Activated B cell treated with CpG ODN at 0.5 μM for 24 hours (primary cell): ENCODE measurements around the gene USHBP1. TPM values are rescaled to one million over a fixed set of nuclear protein-coding genes. Genes with fewer than 3 reads are reported as not detected.

Experiments
- ATAC-seq: fragments of 200-7000 bp; cut with Tn5 transposase; one replicate; pipeline ENCODE4 v1.10.0; 2021; ENCODE audit warnings: low read depth, mild to moderate bottlenecking, moderate library complexity
- CTCF ChIA-PET: fragments of 350-600 bp; sonication (Branson Sonifier 250); formaldehyde crosslinking; loops from one replicate; lab custom pipeline; 2021; ENCODE audit warnings: antibody characterized with exemption; lab: Charles Lee
- POLR2A ChIA-PET: fragments of 350-600 bp; sonication (Branson Sonifier 250); formaldehyde crosslinking; loops from one replicate; lab custom pipeline; 2021; ENCODE audit warnings: antibody characterized with exemption; lab: Charles Lee
- DNase-seq: peaks from one replicate; pipeline ENCODE4 v3.0.0; 2022
- H3K27ac Mint-ChIP-seq: one replicate; pipeline ENCODE4 v1.8.0; 2020; ENCODE audit warnings: mixed read lengths
- H3K27me3 Mint-ChIP-seq: one replicate; pipeline ENCODE4 v1.8.0; 2021; ENCODE audit warnings: mixed read lengths
- H3K36me3 Mint-ChIP-seq: one replicate; pipeline ENCODE4 v1.8.0; 2021; ENCODE audit warnings: low read depth, mixed read lengths
- H3K4me1 Mint-ChIP-seq: one replicate; pipeline ENCODE4 v1.8.0; 2021; ENCODE audit warnings: mixed read lengths
- H3K4me3 Mint-ChIP-seq: one replicate; pipeline ENCODE4 v1.8.0; 2020; ENCODE audit warnings: mild to moderate bottlenecking, mixed read lengths
- H3K9me3 Mint-ChIP-seq: one replicate; pipeline ENCODE4 v1.8.0; 2020; ENCODE audit warnings: mixed read lengths
- intact Hi-C: fragments of 100-400 bp; cut with micrococcal nuclease; formaldehyde crosslinking; loops from one replicate; pipeline ENCODE4 v1.15.1; 2024
- total RNA-seq: library from RNA; stranded (reverse); gene quantifications from 2 replicates; pipeline ENCODE4 v1.2.3, GENCODE V29; 2022
- TF ChIP-seq, protein P1 (sequence below): fragments of 200-600 bp; IDR thresholded peaks from one replicate; pipeline ENCODE4 v1.8.0; 2022; ENCODE audit warnings: antibody characterized with exemption, mild to moderate bottlenecking

USHBP1 gene
- total RNA-seq, 1 donor from 2014 or later = 0.42 TPM

GRCh38 chr19:17263712-17264640 lies 569 bp downstream of the USHBP1 start:
- Mint-ChIP-seq H3K4me3 (no peak overlapping the region), H3K27me3 (no peaks in the 10 kb centered on the region), H3K9me3 (no peaks in the 10 kb centered on the region), H3K4me1 (peaks cover 33% of the 10 kb centered on the region), H3K36me3 (peaks cover 8% of the 10 kb centered on the region), H3K27ac (peak overlapping the region; percentile 24)
- intact Hi-C loops = no loop called here
- no peak for ATAC-seq
- ChIA-PET POLR2A (interaction anchor here (0.6 to 2.4 kb wide), 5 partner anchors 38 to 936 kb away, joined by 3 to 9 read pairs (median 3); partner anchors contain the start of genes OCEL1 and USE1), CTCF (interaction anchor here (0.7 to 1.2 kb wide), 2 partner anchors 17 to 37 kb away, joined by 3 to 4 read pairs; partner anchors contain the start of gene ANKLE1)
- DNase-seq = no peak
- TF ChIP-seq, protein P1, sequence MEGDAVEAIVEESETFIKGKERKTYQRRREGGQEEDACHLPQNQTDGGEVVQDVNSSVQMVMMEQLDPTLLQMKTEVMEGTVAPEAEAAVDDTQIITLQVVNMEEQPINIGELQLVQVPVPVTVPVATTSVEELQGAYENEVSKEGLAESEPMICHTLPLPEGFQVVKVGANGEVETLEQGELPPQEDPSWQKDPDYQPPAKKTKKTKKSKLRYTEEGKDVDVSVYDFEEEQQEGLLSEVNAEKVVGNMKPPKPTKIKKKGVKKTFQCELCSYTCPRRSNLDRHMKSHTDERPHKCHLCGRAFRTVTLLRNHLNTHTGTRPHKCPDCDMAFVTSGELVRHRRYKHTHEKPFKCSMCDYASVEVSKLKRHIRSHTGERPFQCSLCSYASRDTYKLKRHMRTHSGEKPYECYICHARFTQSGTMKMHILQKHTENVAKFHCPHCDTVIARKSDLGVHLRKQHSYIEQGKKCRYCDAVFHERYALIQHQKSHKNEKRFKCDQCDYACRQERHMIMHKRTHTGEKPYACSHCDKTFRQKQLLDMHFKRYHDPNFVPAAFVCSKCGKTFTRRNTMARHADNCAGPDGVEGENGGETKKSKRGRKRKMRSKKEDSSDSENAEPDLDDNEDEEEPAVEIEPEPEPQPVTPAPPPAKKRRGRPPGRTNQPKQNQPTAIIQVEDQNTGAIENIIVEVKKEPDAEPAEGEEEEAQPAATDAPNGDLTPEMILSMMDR = no peak

DNA sequence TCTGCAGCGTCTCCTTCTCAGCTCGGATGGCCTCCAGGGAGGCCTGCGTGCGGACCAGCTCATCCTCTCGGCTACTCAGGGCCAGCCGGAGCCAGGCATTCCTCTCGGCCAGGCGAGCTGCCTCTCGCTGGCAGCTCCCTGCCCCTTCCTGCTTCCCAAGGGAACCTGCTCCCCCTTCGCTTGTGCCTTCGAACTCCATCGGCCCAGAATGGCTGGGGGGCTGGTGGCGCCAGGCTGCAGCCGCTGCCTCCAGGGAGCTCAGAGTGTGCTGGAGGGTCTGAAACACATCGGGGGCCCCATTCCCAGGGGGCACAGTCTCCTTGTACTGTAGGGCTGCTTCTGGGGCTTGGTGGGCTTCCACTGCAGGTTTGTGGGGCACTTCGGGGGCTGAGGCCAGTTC lies 2.0 kb downstream of the USHBP1 start:
- Mint-ChIP-seq H3K27me3 (no peaks in the 10 kb centered on the region), H3K27ac (no peak overlapping the region), H3K36me3 (peaks cover 5% of the 10 kb centered on the region), H3K4me1 (peaks cover 24% of the 10 kb centered on the region), H3K9me3 (no peaks in the 10 kb centered on the region), H3K4me3 (no peak overlapping the region)
- TF ChIP-seq, protein P1 = no peak
- CTCF ChIA-PET = interaction anchor here (0.5 to 0.9 kb wide), 3 partner anchors 10 to 202 kb away, joined by 3 read pairs; no protein-coding TSS in a partner anchor
- POLR2A ChIA-PET = interaction anchor here (0.6 to 0.7 kb wide), 3 partner anchors 133 to 589 kb away, joined by 3 to 7 read pairs (median 3); no protein-coding TSS in a partner anchor
- intact Hi-C loops = no loop called here
- DNase-seq = no peak
- ATAC-seq = no peak

DNA sequence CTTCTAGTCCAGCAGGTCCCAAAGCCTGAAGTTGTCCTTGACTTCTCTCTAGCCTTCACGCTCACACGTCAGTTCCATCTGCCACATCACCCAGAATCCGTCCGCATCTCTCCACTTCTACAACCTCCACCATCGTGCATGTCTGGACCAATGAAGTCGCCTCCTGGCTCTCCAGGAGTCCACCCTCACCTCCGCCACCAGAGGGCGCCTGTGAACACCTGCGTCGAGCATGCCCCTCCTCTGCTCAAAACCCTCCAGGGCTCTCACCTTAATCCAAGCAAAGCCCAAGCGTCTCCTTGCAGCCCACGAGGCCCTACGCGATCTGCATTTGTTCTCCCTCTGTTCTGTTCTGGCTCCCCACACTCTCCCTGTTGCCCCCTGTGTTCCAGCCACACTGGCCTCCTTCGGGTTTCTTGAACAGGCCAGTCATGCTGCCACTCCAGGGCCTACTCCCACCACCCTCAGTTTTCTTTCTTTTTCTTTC lies 3.7 kb downstream of the USHBP1 start:
- no peaks in the 10 kb centered on the region for H3K36me3 Mint-ChIP-seq
- POLR2A ChIA-PET = interaction anchor here (0.7 to 1.3 kb wide), 4 partner anchors 13 to 45 kb away, joined by 3 to 11 read pairs (median 4); partner anchors contain the start of genes ANKLE1, MRPL34 and OCEL1
- H3K27ac Mint-ChIP-seq = no peak overlapping the region
- DNase-seq = peak; percentile 83
- H3K4me3 Mint-ChIP-seq = no peak overlapping the region
- no peaks in the 10 kb centered on the region for H3K27me3 Mint-ChIP-seq
- H3K4me1 Mint-ChIP-seq = peaks cover 11% of the 10 kb centered on the region
- CTCF ChIA-PET = interaction anchor here (0.8 to 2.9 kb wide), 8 partner anchors 11 to 205 kb away, joined by 3 to 19 read pairs (median 5); partner anchors contain the start of genes ANKLE1 and MRPL34
- TF ChIP-seq, protein P1 = peak; percentile 74
- intact Hi-C loops = loop anchor here (1.0 kb wide), 5 partner anchors 21 to 205 kb away; partner anchors contain the start of gene MRPL34
- peak; percentile 100 for ATAC-seq
- H3K9me3 Mint-ChIP-seq = no peaks in the 10 kb centered on the region

GRCh38 chr19:17259934-17260333 lies 4.6 kb downstream of the USHBP1 start:
- H3K9me3 Mint-ChIP-seq = no peaks in the 10 kb centered on the region
- H3K27me3 Mint-ChIP-seq = no peaks in the 10 kb centered on the region
- intact Hi-C loops = no loop called here

More at GRCh38 chr19:17259934-17260333, 4.6 kb downstream of the USHBP1 start:
- ChIA-PET POLR2A (interaction anchor here (0.8 to 1.3 kb wide), 3 partner anchors 10 to 34 kb away, joined by 4 to 11 read pairs (median 5); partner anchors contain the start of genes ANKLE1 and OCEL1), CTCF (interaction anchor here (0.6 to 2.9 kb wide), 9 partner anchors 11 to 126 kb away, joined by 3 to 19 read pairs (median 4); partner anchors contain the start of genes ANKLE1 and MRPL34)
- Mint-ChIP-seq H3K4me3 (no peak overlapping the region), H3K4me1 (peaks cover 11% of the 10 kb centered on the region), H3K27ac (no peak overlapping the region), H3K36me3 (no peaks in the 10 kb centered on the region)
- ATAC-seq (no peak), DNase-seq (no peak)
- TF ChIP-seq, protein P1 = no peak
